HEK293T (cell line): Measurements from ENCODE around the gene UCN.

Source experiments
- FOXA1 ChIP-seq: fragments of 450-650 bp; IDR thresholded peaks from 2 replicates; pipeline ENCODE4 v1.6.1; 2016; ENCODE audit warnings: mild to moderate bottlenecking
- SP1 ChIP-seq: fragments of 450-650 bp; IDR thresholded peaks from 2 replicates; pipeline ENCODE4 v1.6.1; 2017
- ZNF384 ChIP-seq: fragments of 450-650 bp; IDR thresholded peaks from 2 replicates; pipeline ENCODE4 v1.6.1; 2016

GRCh38 chr2:27294928-27295327, 13.3 kb downstream of the UCN start:
- TF ChIP-seq ZNF384 (no peak), SP1 (no peak), FOXA1 (no peak)
